Measurements from ENCODE around the gene STX11. TPM values are rescaled to one million over a fixed set of nuclear protein-coding genes. Genes with fewer than 3 reads are reported as not detected.

STX11 gene
- total RNA-seq, 5 donors from 2014 or later (not counting 1 experiment from before 2014, with no cell fraction given), result 4.3 to 12.6 (median 10.7) TPM

DNA sequence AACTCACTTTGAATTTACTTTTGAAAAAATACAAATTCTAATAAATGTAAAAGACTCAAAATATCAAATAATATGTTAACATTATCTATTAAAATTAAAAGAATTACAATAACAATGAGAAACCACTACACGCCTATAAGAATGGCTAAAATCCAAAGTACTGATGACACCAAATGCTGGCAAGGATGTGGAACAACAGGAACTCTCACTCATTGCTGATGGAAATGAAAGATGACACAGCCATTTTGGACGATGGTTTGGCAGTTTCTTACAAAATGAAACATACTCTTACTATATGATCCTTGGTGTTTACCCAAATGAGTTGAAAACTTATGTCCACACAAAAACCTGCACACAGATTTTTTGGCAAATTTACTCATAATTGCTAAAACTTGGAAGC lies 15.6 kb upstream of the STX11 start:
- ChIA-PET CTCF (no interaction called here), POLR2A (interaction anchor here (0.5 to 0.6 kb wide), 2 partner anchors 31 to 629 kb away, joined by 5 to 12 read pairs; no protein-coding TSS in a partner anchor)
- Mint-ChIP-seq H3K36me3 (no peaks in the 10 kb centered on the region), H3K9me3 (no peaks in the 10 kb centered on the region), H3K4me3 (no peak overlapping the region), H3K27ac (no peak overlapping the region), H3K4me1 (peaks cover 9 to 14% (median 11%) of the 10 kb centered on the region in 3 donors), H3K27me3 (peaks cover 0 to 3% of the 10 kb centered on the region in 2 donors)
- no CpG with 5 or more reads among the region's 2 CpGs for WGBS (ENCODE audit: insufficient coverage)
- H3K36me3 ChIP-seq (ENCODE audit: control insufficient read depth in 2 of 2, extremely low read depth in 1 of 2, insufficient read depth in 1 of 2, low read length in 1 of 2), result no peaks in the 10 kb centered on the region
- DNase-seq, result no peak
- ATAC-seq (replicated peaks in 1 of 4), result no peak
- no peak overlapping the region for H3K27ac ChIP-seq (ENCODE audit: low read length)
- no peaks in the 10 kb centered on the region for H3K9me3 ChIP-seq
- H3K4me3 ChIP-seq (ENCODE audit: control insufficient read depth in 1 of 2, extremely low read depth in 1 of 2, low read length in 1 of 2), result no peak overlapping the region
- peaks cover 0 to 3% of the 10 kb centered on the region in 2 experiments for H3K4me1 ChIP-seq (ENCODE audit: control insufficient read depth in 1 of 2, extremely low read depth in 1 of 2, insufficient read depth in 2 of 2, low read length in 2 of 2)
- peaks cover 0 to 2% of the 10 kb centered on the region in 2 experiments for H3K27me3 ChIP-seq (replicated peaks in 1 of 2; ENCODE audit: control insufficient read depth in 2 of 2, extremely low read depth in 1 of 2, insufficient read depth in 2 of 2, low read length in 1 of 2)

- no peaks in the 10 kb centered on the region for H3K36me3 ChIP-seq (ENCODE audit: control insufficient read depth in 2 of 2, extremely low read depth in 1 of 2, insufficient read depth in 1 of 2, low read length in 1 of 2)
- 100% methylated on average over 1 of the region's 4 CpGs for WGBS (ENCODE audit: insufficient coverage)
- H3K27me3 ChIP-seq (replicated peaks in 1 of 2; ENCODE audit: control insufficient read depth in 2 of 2, extremely low read depth in 1 of 2, insufficient read depth in 2 of 2, low read length in 1 of 2), result no peaks in the 10 kb centered on the region
- H3K4me1 ChIP-seq (ENCODE audit: control insufficient read depth in 1 of 2, extremely low read depth in 1 of 2, insufficient read depth in 2 of 2, low read length in 2 of 2), result no peaks in the 10 kb centered on the region
- no peaks in the 10 kb centered on the region for H3K27me3 Mint-ChIP-seq
- no peaks in the 10 kb centered on the region for H3K9me3 Mint-ChIP-seq
- no peak overlapping the region for H3K4me3 Mint-ChIP-seq
- H3K27ac ChIP-seq (ENCODE audit: low read length), result no peak overlapping the region
- ChIA-PET POLR2A (no interaction called here), CTCF (no interaction called here)
- ATAC-seq (replicated peaks in 1 of 4) (no peak), DNase-seq (no peak)
- no peak overlapping the region for H3K27ac Mint-ChIP-seq
- no peak overlapping the region for H3K4me3 ChIP-seq (ENCODE audit: control insufficient read depth in 1 of 2, extremely low read depth in 1 of 2, low read length in 1 of 2)
- H3K4me1 Mint-ChIP-seq, result no peaks in the 10 kb centered on the region
- H3K9me3 ChIP-seq, result no peaks in the 10 kb centered on the region
- H3K36me3 Mint-ChIP-seq, result no peaks in the 10 kb centered on the region
Observed at GRCh38 chr6:144138542-144138941, 11.8 kb upstream of the STX11 start.

- no peaks in the 10 kb centered on the region for H3K27me3 Mint-ChIP-seq
- CTCF ChIA-PET, result no interaction called here
- Histone ChIP-seq H3K27me3 (replicated peaks in 1 of 2; ENCODE audit: control insufficient read depth in 2 of 2, extremely low read depth in 1 of 2, insufficient read depth in 2 of 2, low read length in 1 of 2) (no peaks in the 10 kb centered on the region), H3K9me3 (no peaks in the 10 kb centered on the region), H3K4me1 (ENCODE audit: control insufficient read depth in 1 of 2, extremely low read depth in 1 of 2, insufficient read depth in 2 of 2, low read length in 2 of 2) (no peaks in the 10 kb centered on the region), H3K36me3 (ENCODE audit: control insufficient read depth in 2 of 2, extremely low read depth in 1 of 2, insufficient read depth in 1 of 2, low read length in 1 of 2) (no peaks in the 10 kb centered on the region), H3K27ac (ENCODE audit: low read length) (no peak overlapping the region), H3K4me3 (ENCODE audit: control insufficient read depth in 1 of 2, extremely low read depth in 1 of 2, low read length in 1 of 2) (no peak overlapping the region)
- no peaks in the 10 kb centered on the region for H3K9me3 Mint-ChIP-seq
- H3K36me3 Mint-ChIP-seq, result no peaks in the 10 kb centered on the region
- H3K4me3 Mint-ChIP-seq, result no peak overlapping the region
- H3K27ac Mint-ChIP-seq, result no peak overlapping the region
- POLR2A ChIA-PET, result no interaction called here
- H3K4me1 Mint-ChIP-seq, result no peaks in the 10 kb centered on the region
- WGBS (ENCODE audit: insufficient coverage), result 83% methylated on average over 1 of the region's 3 CpGs
- no peak for ATAC-seq (replicated peaks in 1 of 4)
- no peak for DNase-seq
Observed at GRCh38 chr6:144139817-144140216, 10.5 kb upstream of the STX11 start.

DNA sequence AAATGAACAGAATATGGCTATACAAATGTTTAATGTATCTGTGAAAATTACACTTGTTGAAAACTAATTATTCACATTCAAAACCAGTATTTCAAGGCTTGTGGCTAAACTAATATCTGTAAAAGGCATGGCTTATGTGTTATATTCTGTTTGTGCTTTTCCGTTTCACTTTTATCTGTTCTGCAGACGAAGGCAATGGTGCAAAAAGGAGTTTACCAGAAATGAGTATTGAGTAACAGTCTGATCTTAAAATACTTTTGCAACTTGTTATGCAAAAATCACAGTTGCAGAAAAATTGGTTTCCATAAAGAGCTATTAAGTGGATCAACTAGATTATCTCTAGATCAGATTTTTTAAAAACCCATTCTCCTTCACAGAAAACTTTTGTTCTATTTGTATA lies 9.4 kb upstream of the STX11 start:
- Histone ChIP-seq H3K27ac (ENCODE audit: low read length) (no peak overlapping the region), H3K36me3 (ENCODE audit: control insufficient read depth in 2 of 2, extremely low read depth in 1 of 2, insufficient read depth in 1 of 2, low read length in 1 of 2) (no peaks in the 10 kb centered on the region)
- POLR2A ChIA-PET, result interaction anchor here in 1 of 2 donors (0.6 kb wide), 1 partner anchor 422 kb away, joined by 3 read pairs; no protein-coding TSS in a partner anchor

GRCh38 chr6:144141470-144141869 lies 8.8 kb upstream of the STX11 start:
- Mint-ChIP-seq H3K9me3 (no peaks in the 10 kb centered on the region), H3K4me3 (no peak overlapping the region), H3K27me3 (no peaks in the 10 kb centered on the region), H3K36me3 (no peaks in the 10 kb centered on the region), H3K27ac (no peak overlapping the region), H3K4me1 (no peaks in the 10 kb centered on the region)
- Histone ChIP-seq H3K4me3 (ENCODE audit: control insufficient read depth in 1 of 2, extremely low read depth in 1 of 2, low read length in 1 of 2) (no peak overlapping the region), H3K27ac (ENCODE audit: low read length) (no peak overlapping the region), H3K27me3 (replicated peaks in 1 of 2; ENCODE audit: control insufficient read depth in 2 of 2, extremely low read depth in 1 of 2, insufficient read depth in 2 of 2, low read length in 1 of 2) (no peaks in the 10 kb centered on the region), H3K4me1 (ENCODE audit: control insufficient read depth in 1 of 2, extremely low read depth in 1 of 2, insufficient read depth in 2 of 2, low read length in 2 of 2) (no peaks in the 10 kb centered on the region), H3K36me3 (ENCODE audit: control insufficient read depth in 2 of 2, extremely low read depth in 1 of 2, insufficient read depth in 1 of 2, low read length in 1 of 2) (no peaks in the 10 kb centered on the region), H3K9me3 (no peaks in the 10 kb centered on the region)
- WGBS (ENCODE audit: insufficient coverage), result no CpG with 5 or more reads among the region's 2 CpGs
- CTCF ChIA-PET, result no interaction called here
- DNase-seq (no peak), ATAC-seq (replicated peaks in 1 of 4) (no peak)
- POLR2A ChIA-PET, result interaction anchor here in 1 of 2 donors (0.6 kb wide), 1 partner anchor 422 kb away, joined by 3 read pairs; no protein-coding TSS in a partner anchor

More for the DNA sequence above, 9.4 kb upstream of the STX11 start:
- no peaks in the 10 kb centered on the region for H3K4me1 ChIP-seq (ENCODE audit: control insufficient read depth in 1 of 2, extremely low read depth in 1 of 2, insufficient read depth in 2 of 2, low read length in 2 of 2)
- no peak overlapping the region for H3K4me3 ChIP-seq (ENCODE audit: control insufficient read depth in 1 of 2, extremely low read depth in 1 of 2, low read length in 1 of 2)
- H3K27me3 ChIP-seq (replicated peaks in 1 of 2; ENCODE audit: control insufficient read depth in 2 of 2, extremely low read depth in 1 of 2, insufficient read depth in 2 of 2, low read length in 1 of 2), result no peaks in the 10 kb centered on the region
- no peaks in the 10 kb centered on the region for H3K4me1 Mint-ChIP-seq
- WGBS (ENCODE audit: insufficient coverage), result no CpG with 5 or more reads among the region's 2 CpGs
- no peak overlapping the region for H3K4me3 Mint-ChIP-seq
- no peaks in the 10 kb centered on the region for H3K9me3 ChIP-seq
- no peak for ATAC-seq (replicated peaks in 1 of 4)
- H3K36me3 Mint-ChIP-seq, result no peaks in the 10 kb centered on the region
- CTCF ChIA-PET, result no interaction called here
- H3K27ac Mint-ChIP-seq, result no peak overlapping the region
- no peaks in the 10 kb centered on the region for H3K9me3 Mint-ChIP-seq
- DNase-seq, result no peak
- H3K27me3 Mint-ChIP-seq, result no peaks in the 10 kb centered on the region

GRCh38 chr6:144143106-144143505 lies 7.2 kb upstream of the STX11 start:
- no peaks in the 10 kb centered on the region for H3K27me3 Mint-ChIP-seq
- no peaks in the 10 kb centered on the region for H3K36me3 Mint-ChIP-seq
- no CpG with 5 or more reads among the region's 1 CpG for WGBS (ENCODE audit: insufficient coverage)
- H3K27ac Mint-ChIP-seq, result no peak overlapping the region
- H3K4me3 ChIP-seq (ENCODE audit: control insufficient read depth in 1 of 2, extremely low read depth in 1 of 2, low read length in 1 of 2), result no peak overlapping the region
- no peaks in the 10 kb centered on the region for H3K27me3 ChIP-seq (replicated peaks in 1 of 2; ENCODE audit: control insufficient read depth in 2 of 2, extremely low read depth in 1 of 2, insufficient read depth in 2 of 2, low read length in 1 of 2)
- no peaks in the 10 kb centered on the region for H3K9me3 Mint-ChIP-seq
- H3K9me3 ChIP-seq, result no peaks in the 10 kb centered on the region
- no peaks in the 10 kb centered on the region for H3K4me1 ChIP-seq (ENCODE audit: control insufficient read depth in 1 of 2, extremely low read depth in 1 of 2, insufficient read depth in 2 of 2, low read length in 2 of 2)
- CTCF ChIA-PET, result interaction anchor here in 1 of 2 donors (0.5 kb wide), 1 partner anchor 11 kb away, joined by 3 read pairs; no protein-coding TSS in a partner anchor
- ATAC-seq (replicated peaks in 1 of 4) (no peak), DNase-seq (no peak)
- H3K36me3 ChIP-seq (ENCODE audit: control insufficient read depth in 2 of 2, extremely low read depth in 1 of 2, insufficient read depth in 1 of 2, low read length in 1 of 2), result no peaks in the 10 kb centered on the region
- peaks cover 0 to 4% (median 0%) of the 10 kb centered on the region in 3 donors for H3K4me1 Mint-ChIP-seq
- no peak overlapping the region for H3K4me3 Mint-ChIP-seq
- POLR2A ChIA-PET, result no interaction called here
- H3K27ac ChIP-seq (ENCODE audit: low read length), result no peak overlapping the region

DNA sequence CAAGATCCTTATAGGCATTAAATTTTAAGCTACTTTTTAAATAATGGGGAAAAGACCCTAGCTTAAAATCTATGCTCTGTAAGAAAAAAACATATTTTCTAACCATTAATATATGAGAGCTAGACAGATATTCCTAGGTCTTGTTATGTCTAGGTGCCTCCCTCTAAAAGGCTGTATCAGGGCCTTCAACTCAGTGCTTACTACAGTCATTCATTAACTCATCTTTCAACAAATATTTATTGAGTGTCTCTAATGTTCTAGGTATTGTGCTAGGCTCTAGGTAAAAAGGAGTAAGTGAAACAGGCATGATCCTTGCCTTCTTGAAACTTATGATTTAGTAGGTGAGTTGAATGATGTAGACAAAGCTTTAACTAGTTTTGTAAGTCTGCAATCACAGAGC lies 6.4 kb upstream of the STX11 start:
- peaks cover 0 to 4% (median 0%) of the 10 kb centered on the region in 3 donors for H3K4me1 Mint-ChIP-seq
- H3K27ac ChIP-seq (ENCODE audit: low read length), result no peak overlapping the region
- H3K4me3 Mint-ChIP-seq, result no peak overlapping the region
- no peak for ATAC-seq (replicated peaks in 1 of 4)
- H3K4me3 ChIP-seq (ENCODE audit: control insufficient read depth in 1 of 2, extremely low read depth in 1 of 2, low read length in 1 of 2), result no peak overlapping the region
- H3K27ac Mint-ChIP-seq, result no peak overlapping the region
- H3K27me3 Mint-ChIP-seq, result no peaks in the 10 kb centered on the region
- no peaks in the 10 kb centered on the region for H3K9me3 ChIP-seq
- CTCF ChIA-PET, result interaction anchor here in 1 of 2 donors (0.5 to 0.9 kb wide), 2 partner anchors 19 to 338 kb away, joined by 3 to 4 read pairs; no protein-coding TSS in a partner anchor
- H3K36me3 Mint-ChIP-seq, result no peaks in the 10 kb centered on the region
- DNase-seq, result no peak
- H3K36me3 ChIP-seq (ENCODE audit: control insufficient read depth in 2 of 2, extremely low read depth in 1 of 2, insufficient read depth in 1 of 2, low read length in 1 of 2), result no peaks in the 10 kb centered on the region
- no peaks in the 10 kb centered on the region for H3K9me3 Mint-ChIP-seq
- no peaks in the 10 kb centered on the region for H3K4me1 ChIP-seq (ENCODE audit: control insufficient read depth in 1 of 2, extremely low read depth in 1 of 2, insufficient read depth in 2 of 2, low read length in 2 of 2)
- no peaks in the 10 kb centered on the region for H3K27me3 ChIP-seq (replicated peaks in 1 of 2; ENCODE audit: control insufficient read depth in 2 of 2, extremely low read depth in 1 of 2, insufficient read depth in 2 of 2, low read length in 1 of 2)
- POLR2A ChIA-PET, result interaction anchor here in 1 of 2 donors (0.6 kb wide), 2 partner anchors 12 to 32 kb away, joined by 3 to 4 read pairs; no protein-coding TSS in a partner anchor

All from T-cell (primary cell).